Vagina (tissue), 2 donors: ENCODE measurements around the gene HSPA5.
"Not testable (repeated sequence)": the region's sequence is repeated elsewhere in the genome, so short reads cannot be mapped to it uniquely, and the experiment has no call there.

ENCODE experiments used
- CTCF ChIP-seq, 3 experiments: fragments of 450-650 bp in 2 of 3; fragments of 200-600 bp in 1 of 3; sonication (generic) in 1 of 3; IDR thresholded peaks; one replicate each; pipeline ENCODE4 v1.5.1; 2017 to 2019; ENCODE audit warnings: antibody characterized with exemption in 3 of 3, mild to moderate bottlenecking in 2 of 3, moderate library complexity in 2 of 3
- POLR2A ChIP-seq, 2 donors: fragments of 450-650 bp; IDR thresholded peaks; one replicate each; pipeline ENCODE4 v1.6.1; 2017; ENCODE audit warnings: antibody characterized with exemption in 2 of 2, mild to moderate bottlenecking in 2 of 2, moderate library complexity in 2 of 2

GRCh38 chr9:125236520-125237159, 4.5 kb downstream of the HSPA5 start:
- not testable (repeated sequence) for TF ChIP-seq CTCF, POLR2A (IDR thresholded peaks at IDR 0.05)
